Activated CD4-positive, alpha-beta T cell treated with anti-CD3 and anti-CD28 coated beads, Interleukin-2, amount 10 ng/mL, durations not matched to agents 24 days and 14 days (primary cell): ENCODE measurements around the gene TMEM135. TPM values are rescaled to one million over a fixed set of nuclear protein-coding genes. Genes with fewer than 3 reads are reported as not detected.

Experiments used
- DNase-seq: peaks from one replicate; pipeline ENCODE4 v3.0.0; 2022
- H3K27ac Mint-ChIP-seq: one replicate; pipeline ENCODE4 v1.8.0; 2022; ENCODE audit warnings: mild to moderate bottlenecking, mixed read lengths
- H3K27me3 Mint-ChIP-seq: one replicate; pipeline ENCODE4 v1.8.0; 2022; ENCODE audit warnings: mixed read lengths
- H3K36me3 Mint-ChIP-seq: one replicate; pipeline ENCODE4 v1.8.0; 2022; ENCODE audit warnings: low read depth, mild to moderate bottlenecking, mixed read lengths
- H3K4me1 Mint-ChIP-seq: one replicate; pipeline ENCODE4 v1.8.0; 2021; ENCODE audit warnings: mixed read lengths
- H3K4me3 Mint-ChIP-seq: one replicate; pipeline ENCODE4 v1.8.0; 2022; ENCODE audit warnings: mild to moderate bottlenecking, moderate library complexity, mixed read lengths
- H3K9me3 Mint-ChIP-seq: one replicate; pipeline ENCODE4 v1.8.0; 2021; ENCODE audit warnings: mixed read lengths
- intact Hi-C: fragments of 100-400 bp; cut with micrococcal nuclease; formaldehyde crosslinking; loops from one replicate; pipeline ENCODE4 v1.15.1; 2023
- total RNA-seq: library from RNA; stranded (reverse); gene quantifications from 2 replicates; pipeline ENCODE4 v1.2.3, GENCODE V29; 2022

TMEM135 gene
- total RNA-seq, 1 donor from 2014 or later = 28.6 TPM

- no peak overlapping the region for H3K4me3 Mint-ChIP-seq
- H3K9me3 Mint-ChIP-seq = no peaks in the 10 kb centered on the region
- no peaks in the 10 kb centered on the region for H3K27me3 Mint-ChIP-seq
- H3K36me3 Mint-ChIP-seq = no peaks in the 10 kb centered on the region
- no peaks in the 10 kb centered on the region for H3K4me1 Mint-ChIP-seq
- H3K27ac Mint-ChIP-seq = no peak overlapping the region
- intact Hi-C loops = no loop called here
- no peak for DNase-seq
Measured at GRCh38 chr11:87224486-87224885, 186.8 kb downstream of the TMEM135 start.

- no peaks in the 10 kb centered on the region for H3K27me3 Mint-ChIP-seq
- H3K4me3 Mint-ChIP-seq = no peak overlapping the region
- H3K36me3 Mint-ChIP-seq = peaks cover 3% of the 10 kb centered on the region
- H3K9me3 Mint-ChIP-seq = peaks cover 12% of the 10 kb centered on the region
- intact Hi-C loops = no loop called here
- H3K4me1 Mint-ChIP-seq = no peaks in the 10 kb centered on the region
- no peak for DNase-seq
- H3K27ac Mint-ChIP-seq = no peak overlapping the region
Measured at GRCh38 chr11:87228820-87229219, 191.1 kb downstream of the TMEM135 start.

GRCh38 chr11:87230995-87231394 lies 193.3 kb downstream of the TMEM135 start:
- Mint-ChIP-seq H3K4me3 (no peak overlapping the region), H3K9me3 (peaks cover 12% of the 10 kb centered on the region), H3K27ac (no peak overlapping the region), H3K27me3 (no peaks in the 10 kb centered on the region), H3K36me3 (peaks cover 3% of the 10 kb centered on the region), H3K4me1 (no peaks in the 10 kb centered on the region)
- intact Hi-C loops = no loop called here
- DNase-seq = no peak

GRCh38 chr11:87232320-87232719 lies 194.6 kb downstream of the TMEM135 start:
- Mint-ChIP-seq H3K27me3 (no peaks in the 10 kb centered on the region), H3K4me1 (no peaks in the 10 kb centered on the region), H3K36me3 (peaks cover 3% of the 10 kb centered on the region), H3K4me3 (no peak overlapping the region), H3K9me3 (peaks cover 12% of the 10 kb centered on the region), H3K27ac (no peak overlapping the region)
- intact Hi-C loops = no loop called here
- no peak for DNase-seq

- no peaks in the 10 kb centered on the region for H3K27me3 Mint-ChIP-seq
- H3K9me3 Mint-ChIP-seq = peaks cover 15% of the 10 kb centered on the region
- DNase-seq = no peak
- no peak overlapping the region for H3K27ac Mint-ChIP-seq
- intact Hi-C loops = no loop called here
- no peaks in the 10 kb centered on the region for H3K4me1 Mint-ChIP-seq
- H3K4me3 Mint-ChIP-seq = no peak overlapping the region
- H3K36me3 Mint-ChIP-seq = peaks cover 6% of the 10 kb centered on the region
Measured at GRCh38 chr11:87235366-87235765, 197.6 kb downstream of the TMEM135 start.

- H3K27ac Mint-ChIP-seq = no peak overlapping the region
- no peak overlapping the region for H3K4me3 Mint-ChIP-seq
- intact Hi-C loops = no loop called here
- H3K4me1 Mint-ChIP-seq = no peaks in the 10 kb centered on the region
- H3K9me3 Mint-ChIP-seq = peaks cover 11% of the 10 kb centered on the region
- no peaks in the 10 kb centered on the region for H3K27me3 Mint-ChIP-seq
- H3K36me3 Mint-ChIP-seq = peaks cover 3% of the 10 kb centered on the region
- no peak for DNase-seq
Measured at GRCh38 chr11:87236368-87236767, 198.6 kb downstream of the TMEM135 start.

GRCh38 chr11:87239001-87239400 lies 201.3 kb downstream of the TMEM135 start:
- H3K4me3 Mint-ChIP-seq = no peak overlapping the region
- no peaks in the 10 kb centered on the region for H3K27me3 Mint-ChIP-seq

GRCh38 chr11:87239531-87239930 lies 201.8 kb downstream of the TMEM135 start:
- Mint-ChIP-seq H3K36me3 (peaks cover 3% of the 10 kb centered on the region), H3K4me1 (no peaks in the 10 kb centered on the region), H3K27me3 (no peaks in the 10 kb centered on the region), H3K9me3 (peaks cover 3% of the 10 kb centered on the region), H3K4me3 (no peak overlapping the region), H3K27ac (no peak overlapping the region)
- intact Hi-C loops = no loop called here
- DNase-seq = no peak

More at GRCh38 chr11:87239001-87239400, 201.3 kb downstream of the TMEM135 start:
- Mint-ChIP-seq H3K36me3 (peaks cover 3% of the 10 kb centered on the region), H3K9me3 (peaks cover 3% of the 10 kb centered on the region), H3K4me1 (no peaks in the 10 kb centered on the region), H3K27ac (no peak overlapping the region)
- no peak for DNase-seq
- intact Hi-C loops = no loop called here

- intact Hi-C loops = loop anchor here (5.0 to 10.0 kb wide), 3 partner anchors 169 to 1304 kb away; partner anchors contain the start of gene TMEM135
- peaks cover 2% of the 10 kb centered on the region for H3K36me3 Mint-ChIP-seq
- H3K27me3 Mint-ChIP-seq = no peaks in the 10 kb centered on the region
- H3K4me1 Mint-ChIP-seq = peaks cover 14% of the 10 kb centered on the region
- H3K4me3 Mint-ChIP-seq = no peak overlapping the region
- DNase-seq = no peak
- peak overlapping the region; percentile 36 for H3K27ac Mint-ChIP-seq
- H3K9me3 Mint-ChIP-seq = peaks cover 16% of the 10 kb centered on the region
Measured at GRCh38 chr11:87251560-87251959, 213.8 kb downstream of the TMEM135 start.

- H3K27ac Mint-ChIP-seq = peak overlapping the region; percentile 68
Measured at GRCh38 chr11:87252869-87253268, 215.1 kb downstream of the TMEM135 start.

GRCh38 chr11:87254562-87254961 lies 216.8 kb downstream of the TMEM135 start:
- no peaks in the 10 kb centered on the region for H3K36me3 Mint-ChIP-seq
- intact Hi-C loops = loop anchor here (5.0 to 10.0 kb wide), 3 partner anchors 172 to 1307 kb away; partner anchors contain the start of gene TMEM135

More at GRCh38 chr11:87252869-87253268, 215.1 kb downstream of the TMEM135 start:
- Mint-ChIP-seq H3K36me3 (no peaks in the 10 kb centered on the region), H3K4me3 (no peak overlapping the region), H3K9me3 (peaks cover 14% of the 10 kb centered on the region), H3K4me1 (peaks cover 14% of the 10 kb centered on the region), H3K27me3 (no peaks in the 10 kb centered on the region)
- intact Hi-C loops = loop anchor here (2.0 to 10.0 kb wide), 4 partner anchors 40 to 1306 kb away; partner anchors contain the start of gene TMEM135
- DNase-seq = no peak

GRCh38 chr11:87255589-87255988 lies 217.9 kb downstream of the TMEM135 start:
- intact Hi-C loops = loop anchor here (10.0 kb wide), 1 partner anchor 221 kb away; the partner anchor contains the start of gene TMEM135
- no peaks in the 10 kb centered on the region for H3K27me3 Mint-ChIP-seq
- no peak for DNase-seq
- H3K4me1 Mint-ChIP-seq = peaks cover 14% of the 10 kb centered on the region
- no peaks in the 10 kb centered on the region for H3K36me3 Mint-ChIP-seq
- H3K4me3 Mint-ChIP-seq = no peak overlapping the region
- peaks cover 11% of the 10 kb centered on the region for H3K9me3 Mint-ChIP-seq
- no peak overlapping the region for H3K27ac Mint-ChIP-seq

More at GRCh38 chr11:87254562-87254961, 216.8 kb downstream of the TMEM135 start:
- Mint-ChIP-seq H3K4me3 (no peak overlapping the region), H3K4me1 (peaks cover 14% of the 10 kb centered on the region), H3K27ac (no peak overlapping the region), H3K9me3 (peaks cover 11% of the 10 kb centered on the region), H3K27me3 (no peaks in the 10 kb centered on the region)
- no peak for DNase-seq

GRCh38 chr11:87256694-87257340 lies 219.1 kb downstream of the TMEM135 start:
- H3K4me3 Mint-ChIP-seq = no peak overlapping the region
- no peaks in the 10 kb centered on the region for H3K27me3 Mint-ChIP-seq
- DNase-seq = no peak
- intact Hi-C loops = loop anchor here (10.0 kb wide), 1 partner anchor 222 kb away; the partner anchor contains the start of gene TMEM135
- H3K36me3 Mint-ChIP-seq = no peaks in the 10 kb centered on the region
- peaks cover 4% of the 10 kb centered on the region for H3K9me3 Mint-ChIP-seq
- H3K27ac Mint-ChIP-seq = no peak overlapping the region
- peaks cover 8% of the 10 kb centered on the region for H3K4me1 Mint-ChIP-seq

GRCh38 chr11:87258171-87258833 lies 220.6 kb downstream of the TMEM135 start:
- peaks cover 4% of the 10 kb centered on the region for H3K4me1 Mint-ChIP-seq
- no peak for DNase-seq
- no peak overlapping the region for H3K27ac Mint-ChIP-seq
- no peaks in the 10 kb centered on the region for H3K36me3 Mint-ChIP-seq
- intact Hi-C loops = loop anchor here (10.0 kb wide), 1 partner anchor 224 kb away; the partner anchor contains the start of gene TMEM135
- H3K27me3 Mint-ChIP-seq = no peaks in the 10 kb centered on the region
- H3K4me3 Mint-ChIP-seq = no peak overlapping the region
- H3K9me3 Mint-ChIP-seq = no peaks in the 10 kb centered on the region
